ENCODE measurements around the gene ARNT2. TPM values are rescaled to one million over a fixed set of nuclear protein-coding genes. Genes with fewer than 3 reads are reported as not detected.

Gene ARNT2
- total and polyA plus RNA-seq, 2 experiments from 2014 or later: 4.6 to 11.6 TPM

DNA sequence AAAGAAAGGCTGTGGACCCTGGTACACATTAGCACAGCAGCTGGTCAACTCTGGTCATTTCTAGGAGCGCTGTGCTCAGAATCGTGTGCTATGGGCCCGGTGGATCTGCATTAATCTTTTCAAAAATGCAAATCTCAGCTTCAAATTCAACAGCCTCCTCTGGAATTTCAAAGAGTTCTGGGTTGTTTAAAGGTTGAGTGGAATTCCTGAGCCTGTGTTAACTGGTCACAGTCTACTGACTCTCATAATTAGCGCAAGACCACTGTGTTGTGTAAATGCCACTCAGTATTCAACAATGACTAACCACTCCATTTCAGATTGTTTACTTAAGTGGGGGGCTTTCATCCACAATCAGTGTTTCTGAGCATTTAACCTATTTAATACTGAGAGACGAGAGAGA, 2.7 kb upstream of the ARNT2 start:
- peaks cover 3% of the 10 kb centered on the region; the same call in 1 of the 3 replicates for H3K36me3 Mint-ChIP-seq (ENCODE audit: low read depth)
- no peak overlapping the region for H3K4me3 Mint-ChIP-seq
- H3K9me2 ChIP-seq (ENCODE audit: insufficient read depth): no peaks in the 10 kb centered on the region
- peaks cover 21% of the 10 kb centered on the region for H3K4me1 ChIP-seq (ENCODE audit: insufficient read depth)
- no peak overlapping the region for H3K4me2 ChIP-seq
- no peak overlapping the region for H3K4me3 ChIP-seq
- no peak overlapping the region for H3K27ac ChIP-seq (ENCODE audit: low read depth)
- H3K9me3 Mint-ChIP-seq: no peaks in the 10 kb centered on the region
- no peak overlapping the region for H3K27ac Mint-ChIP-seq
- TF ChIP-seq, protein P1, sequence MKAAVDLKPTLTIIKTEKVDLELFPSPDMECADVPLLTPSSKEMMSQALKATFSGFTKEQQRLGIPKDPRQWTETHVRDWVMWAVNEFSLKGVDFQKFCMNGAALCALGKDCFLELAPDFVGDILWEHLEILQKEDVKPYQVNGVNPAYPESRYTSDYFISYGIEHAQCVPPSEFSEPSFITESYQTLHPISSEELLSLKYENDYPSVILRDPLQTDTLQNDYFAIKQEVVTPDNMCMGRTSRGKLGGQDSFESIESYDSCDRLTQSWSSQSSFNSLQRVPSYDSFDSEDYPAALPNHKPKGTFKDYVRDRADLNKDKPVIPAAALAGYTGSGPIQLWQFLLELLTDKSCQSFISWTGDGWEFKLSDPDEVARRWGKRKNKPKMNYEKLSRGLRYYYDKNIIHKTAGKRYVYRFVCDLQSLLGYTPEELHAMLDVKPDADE (IDR thresholded peaks at IDR 0.05): no peak
- TF ChIP-seq CREB1 (CRISPR knock-in tag; IDR thresholded peaks at IDR 0.05; ENCODE audit: low read depth) (no peak), EZH2 (IDR thresholded peaks at IDR 0.05; ENCODE audit: low read depth, unreplicated experiment) (no peak)
- TF ChIP-seq, protein P2, sequence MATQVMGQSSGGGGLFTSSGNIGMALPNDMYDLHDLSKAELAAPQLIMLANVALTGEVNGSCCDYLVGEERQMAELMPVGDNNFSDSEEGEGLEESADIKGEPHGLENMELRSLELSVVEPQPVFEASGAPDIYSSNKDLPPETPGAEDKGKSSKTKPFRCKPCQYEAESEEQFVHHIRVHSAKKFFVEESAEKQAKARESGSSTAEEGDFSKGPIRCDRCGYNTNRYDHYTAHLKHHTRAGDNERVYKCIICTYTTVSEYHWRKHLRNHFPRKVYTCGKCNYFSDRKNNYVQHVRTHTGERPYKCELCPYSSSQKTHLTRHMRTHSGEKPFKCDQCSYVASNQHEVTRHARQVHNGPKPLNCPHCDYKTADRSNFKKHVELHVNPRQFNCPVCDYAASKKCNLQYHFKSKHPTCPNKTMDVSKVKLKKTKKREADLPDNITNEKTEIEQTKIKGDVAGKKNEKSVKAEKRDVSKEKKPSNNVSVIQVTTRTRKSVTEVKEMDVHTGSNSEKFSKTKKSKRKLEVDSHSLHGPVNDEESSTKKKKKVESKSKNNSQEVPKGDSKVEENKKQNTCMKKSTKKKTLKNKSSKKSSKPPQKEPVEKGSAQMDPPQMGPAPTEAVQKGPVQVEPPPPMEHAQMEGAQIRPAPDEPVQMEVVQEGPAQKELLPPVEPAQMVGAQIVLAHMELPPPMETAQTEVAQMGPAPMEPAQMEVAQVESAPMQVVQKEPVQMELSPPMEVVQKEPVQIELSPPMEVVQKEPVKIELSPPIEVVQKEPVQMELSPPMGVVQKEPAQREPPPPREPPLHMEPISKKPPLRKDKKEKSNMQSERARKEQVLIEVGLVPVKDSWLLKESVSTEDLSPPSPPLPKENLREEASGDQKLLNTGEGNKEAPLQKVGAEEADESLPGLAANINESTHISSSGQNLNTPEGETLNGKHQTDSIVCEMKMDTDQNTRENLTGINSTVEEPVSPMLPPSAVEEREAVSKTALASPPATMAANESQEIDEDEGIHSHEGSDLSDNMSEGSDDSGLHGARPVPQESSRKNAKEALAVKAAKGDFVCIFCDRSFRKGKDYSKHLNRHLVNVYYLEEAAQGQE (IDR thresholded peaks at IDR 0.05; ENCODE audit: unreplicated experiment): no peak
- no peak for DNase-seq (ENCODE audit: low spot score)
- H3K4me1 Mint-ChIP-seq: peaks cover 20% of the 10 kb centered on the region
- H3K36me3 ChIP-seq (ENCODE audit: insufficient read depth): no peaks in the 10 kb centered on the region
- peaks cover 34% of the 10 kb centered on the region for H3K27me3 ChIP-seq (ENCODE audit: insufficient read depth)
- H2AFZ ChIP-seq: no peak overlapping the region
- H4K20me1 ChIP-seq (replicated peaks; ENCODE audit: insufficient read depth): no peaks in the 10 kb centered on the region
- H3K79me2 ChIP-seq (replicated peaks; ENCODE audit: insufficient read depth): no peaks in the 10 kb centered on the region
- peaks cover 13% of the 10 kb centered on the region for H3K27me3 Mint-ChIP-seq (ENCODE audit: insufficient read depth, low read depth, poor library complexity)
- H3F3A ChIP-seq (replicated peaks; ENCODE audit: low read depth): no peaks in the 10 kb centered on the region; the same call in 1 of the 2 replicates
- ATAC-seq: no peak

DNA sequence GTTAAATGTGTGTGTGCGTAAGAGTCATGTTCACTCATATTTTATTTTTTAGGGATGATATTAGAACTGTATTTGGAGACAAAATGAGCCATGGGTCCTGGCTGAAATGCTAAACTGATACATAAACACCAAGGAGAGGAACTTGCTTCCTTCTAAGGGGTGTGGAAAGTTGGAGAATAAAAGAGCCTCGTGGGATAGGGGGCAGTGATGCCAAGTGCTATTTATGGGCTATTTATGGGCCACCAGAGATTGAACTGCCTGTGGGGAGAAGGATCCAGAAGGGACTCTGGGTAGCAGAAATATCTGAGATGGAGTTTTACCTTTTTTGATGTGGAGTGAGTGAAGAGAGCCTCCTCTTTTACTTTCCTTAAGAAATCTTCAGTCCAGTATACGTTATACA, 1.8 kb upstream of the ARNT2 start:
- peaks cover 16% of the 10 kb centered on the region for H3K27me3 Mint-ChIP-seq (ENCODE audit: insufficient read depth, low read depth, poor library complexity)
- TF ChIP-seq, protein P3, sequence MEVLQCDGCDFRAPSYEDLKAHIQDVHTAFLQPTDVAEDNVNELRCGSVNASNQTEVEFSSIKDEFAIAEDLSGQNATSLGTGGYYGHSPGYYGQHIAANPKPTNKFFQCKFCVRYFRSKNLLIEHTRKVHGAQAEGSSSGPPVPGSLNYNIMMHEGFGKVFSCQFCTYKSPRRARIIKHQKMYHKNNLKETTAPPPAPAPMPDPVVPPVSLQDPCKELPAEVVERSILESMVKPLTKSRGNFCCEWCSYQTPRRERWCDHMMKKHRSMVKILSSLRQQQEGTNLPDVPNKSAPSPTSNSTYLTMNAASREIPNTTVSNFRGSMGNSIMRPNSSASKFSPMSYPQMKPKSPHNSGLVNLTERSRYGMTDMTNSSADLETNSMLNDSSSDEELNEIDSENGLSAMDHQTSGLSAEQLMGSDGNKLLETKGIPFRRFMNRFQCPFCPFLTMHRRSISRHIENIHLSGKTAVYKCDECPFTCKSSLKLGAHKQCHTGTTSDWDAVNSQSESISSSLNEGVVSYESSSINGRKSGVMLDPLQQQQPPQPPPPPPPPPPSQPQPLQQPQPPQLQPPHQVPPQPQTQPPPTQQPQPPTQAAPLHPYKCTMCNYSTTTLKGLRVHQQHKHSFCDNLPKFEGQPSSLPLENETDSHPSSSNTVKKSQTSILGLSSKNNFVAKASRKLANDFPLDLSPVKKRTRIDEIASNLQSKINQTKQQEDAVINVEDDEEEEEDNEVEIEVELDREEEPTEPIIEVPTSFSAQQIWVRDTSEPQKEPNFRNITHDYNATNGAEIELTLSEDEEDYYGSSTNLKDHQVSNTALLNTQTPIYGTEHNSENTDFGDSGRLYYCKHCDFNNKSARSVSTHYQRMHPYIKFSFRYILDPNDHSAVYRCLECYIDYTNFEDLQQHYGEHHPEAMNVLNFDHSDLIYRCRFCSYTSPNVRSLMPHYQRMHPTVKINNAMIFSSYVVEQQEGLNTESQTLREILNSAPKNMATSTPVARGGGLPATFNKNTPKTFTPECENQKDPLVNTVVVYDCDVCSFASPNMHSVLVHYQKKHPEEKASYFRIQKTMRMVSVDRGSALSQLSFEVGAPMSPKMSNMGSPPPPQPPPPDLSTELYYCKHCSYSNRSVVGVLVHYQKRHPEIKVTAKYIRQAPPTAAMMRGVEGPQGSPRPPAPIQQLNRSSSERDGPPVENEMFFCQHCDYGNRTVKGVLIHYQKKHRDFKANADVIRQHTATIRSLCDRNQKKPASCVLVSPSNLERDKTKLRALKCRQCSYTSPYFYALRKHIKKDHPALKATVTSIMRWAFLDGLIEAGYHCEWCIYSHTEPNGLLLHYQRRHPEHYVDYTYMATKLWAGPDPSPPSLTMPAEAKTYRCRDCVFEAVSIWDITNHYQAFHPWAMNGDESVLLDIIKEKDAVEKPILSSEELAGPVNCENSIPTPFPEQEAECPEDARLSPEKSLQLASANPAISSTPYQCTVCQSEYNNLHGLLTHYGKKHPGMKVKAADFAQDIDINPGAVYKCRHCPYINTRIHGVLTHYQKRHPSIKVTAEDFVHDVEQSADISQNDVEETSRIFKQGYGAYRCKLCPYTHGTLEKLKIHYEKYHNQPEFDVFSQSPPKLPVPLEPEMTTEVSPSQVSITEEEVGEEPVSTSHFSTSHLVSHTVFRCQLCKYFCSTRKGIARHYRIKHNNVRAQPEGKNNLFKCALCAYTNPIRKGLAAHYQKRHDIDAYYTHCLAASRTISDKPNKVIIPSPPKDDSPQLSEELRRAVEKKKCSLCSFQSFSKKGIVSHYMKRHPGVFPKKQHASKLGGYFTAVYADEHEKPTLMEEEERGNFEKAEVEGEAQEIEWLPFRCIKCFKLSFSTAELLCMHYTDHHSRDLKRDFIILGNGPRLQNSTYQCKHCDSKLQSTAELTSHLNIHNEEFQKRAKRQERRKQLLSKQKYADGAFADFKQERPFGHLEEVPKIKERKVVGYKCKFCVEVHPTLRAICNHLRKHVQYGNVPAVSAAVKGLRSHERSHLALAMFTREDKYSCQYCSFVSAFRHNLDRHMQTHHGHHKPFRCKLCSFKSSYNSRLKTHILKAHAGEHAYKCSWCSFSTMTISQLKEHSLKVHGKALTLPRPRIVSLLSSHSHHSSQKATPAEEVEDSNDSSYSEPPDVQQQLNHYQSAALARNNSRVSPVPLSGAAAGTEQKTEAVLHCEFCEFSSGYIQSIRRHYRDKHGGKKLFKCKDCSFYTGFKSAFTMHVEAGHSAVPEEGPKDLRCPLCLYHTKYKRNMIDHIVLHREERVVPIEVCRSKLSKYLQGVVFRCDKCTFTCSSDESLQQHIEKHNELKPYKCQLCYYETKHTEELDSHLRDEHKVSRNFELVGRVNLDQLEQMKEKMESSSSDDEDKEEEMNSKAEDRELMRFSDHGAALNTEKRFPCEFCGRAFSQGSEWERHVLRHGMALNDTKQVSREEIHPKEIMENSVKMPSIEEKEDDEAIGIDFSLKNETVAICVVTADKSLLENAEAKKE (CRISPR knock-in tag; IDR thresholded peaks at IDR 0.05): no peak
- TF ChIP-seq EZH2phosphoT487 (IDR thresholded peaks at IDR 0.05; ENCODE audit: unreplicated experiment) (no peak), ZNF331 (CRISPR knock-in tag; IDR thresholded peaks at IDR 0.05; ENCODE audit: low read depth) (no peak), CREB1 (CRISPR knock-in tag; IDR thresholded peaks at IDR 0.05; ENCODE audit: low read depth) (no peak)
- TF ChIP-seq, protein P1 (IDR thresholded peaks at IDR 0.05): no peak

More for the DNA sequence above, 1.8 kb upstream of the ARNT2 start:
- H3K4me3 Mint-ChIP-seq: peak overlapping the region; percentile 68; the same call in 2 of the 3 replicates
- H3K4me1 ChIP-seq (ENCODE audit: insufficient read depth): peaks cover 18% of the 10 kb centered on the region
- DNase-seq (ENCODE audit: low spot score) (no peak), ATAC-seq (no peak)
- peaks cover 18% of the 10 kb centered on the region for H3K4me1 Mint-ChIP-seq
- H3F3A ChIP-seq (replicated peaks; ENCODE audit: low read depth): no peaks in the 10 kb centered on the region; the same call in 1 of the 2 replicates
- H3K27me3 ChIP-seq (ENCODE audit: insufficient read depth): peaks cover 34% of the 10 kb centered on the region
- no peak overlapping the region for H2AFZ ChIP-seq
- H3K9me3 Mint-ChIP-seq: no peaks in the 10 kb centered on the region
- no peaks in the 10 kb centered on the region for H3K36me3 ChIP-seq (ENCODE audit: insufficient read depth)
- no peak overlapping the region for H3K27ac Mint-ChIP-seq
- no peaks in the 10 kb centered on the region for H4K20me1 ChIP-seq (replicated peaks; ENCODE audit: insufficient read depth)
- peaks cover 3% of the 10 kb centered on the region; the same call in 1 of the 3 replicates for H3K36me3 Mint-ChIP-seq (ENCODE audit: low read depth)
- H3K27ac ChIP-seq (ENCODE audit: low read depth): no peak overlapping the region
- H3K4me3 ChIP-seq: no peak overlapping the region
- H3K9me2 ChIP-seq (ENCODE audit: insufficient read depth): no peaks in the 10 kb centered on the region
- H3K79me2 ChIP-seq (replicated peaks; ENCODE audit: insufficient read depth): no peaks in the 10 kb centered on the region
- no peak overlapping the region for H3K4me2 ChIP-seq
